Endodermal cell (in vitro differentiated cells): ENCODE data around the gene AUTS2. TPM values are rescaled to one million over a fixed set of nuclear protein-coding genes. Genes with fewer than 3 reads are reported as not detected.
A peak's percentile ranks its signal among the peaks of the same experiment; 100 is the strongest.

Experiments
- DNase-seq: peaks from one replicate; pipeline ENCODE4 v3.0.0-alpha.2; 2017
- H3K27ac ChIP-seq: 2 replicates; pipeline ENCODE4 v1.5.1; 2013; ENCODE audit warnings: mild to moderate bottlenecking, low read depth, low read length, moderate library complexity
- H3K27me3 ChIP-seq: 2 replicates; pipeline ENCODE4 v1.6.1; 2013; ENCODE audit warnings: mild to moderate bottlenecking, low read length, moderate library complexity; ENCODE audit not compliant: insufficient read depth, control insufficient read depth, poor library complexity, severe bottlenecking
- H3K36me3 ChIP-seq: 2 replicates; pipeline ENCODE4 v1.7.0; 2013; ENCODE audit warnings: mild to moderate bottlenecking, low read length, moderate library complexity; ENCODE audit not compliant: control insufficient read depth, insufficient read depth
- H3K4me1 ChIP-seq: one replicate; pipeline ENCODE4 v1.7.0; 2013; ENCODE audit warnings: low read length; ENCODE audit not compliant: control insufficient read depth, insufficient read depth
- H3K4me3 ChIP-seq: 2 replicates; pipeline ENCODE4 v1.5.1; 2013; ENCODE audit warnings: mild to moderate bottlenecking, low read length, moderate library complexity
- H3K9ac ChIP-seq: 2 replicates; pipeline ENCODE4 v1.6.1; 2013; ENCODE audit warnings: mild to moderate bottlenecking, low read length, moderate library complexity; ENCODE audit not compliant: poor library complexity, severe bottlenecking; ENCODE audit errors: extremely low read depth
- H3K9me3 ChIP-seq: 2 replicates; pipeline ENCODE4 v1.6.1; 2013; ENCODE audit warnings: mild to moderate bottlenecking, low read length, moderate library complexity; ENCODE audit not compliant: control insufficient read depth
- H3K27ac Mint-ChIP-seq: 2 replicates; pipeline ENCODE4 v1.8.0; 2020; ENCODE audit warnings: mixed read lengths
- H3K27me3 Mint-ChIP-seq: 2 replicates; pipeline ENCODE4 v1.8.0; 2021; ENCODE audit warnings: mild to moderate bottlenecking, mixed read lengths; ENCODE audit not compliant: insufficient read depth
- H3K36me3 Mint-ChIP-seq: 2 replicates; pipeline ENCODE4 v1.8.0; 2020; ENCODE audit warnings: low read depth, mixed read lengths
- H3K4me1 Mint-ChIP-seq: 2 replicates; pipeline ENCODE4 v1.8.0; 2020; ENCODE audit warnings: mixed read lengths
- H3K4me3 Mint-ChIP-seq: 2 replicates; pipeline ENCODE4 v1.8.0; 2020; ENCODE audit warnings: mild to moderate bottlenecking, moderate library complexity, mixed read lengths
- H3K9me3 Mint-ChIP-seq: 2 replicates; pipeline ENCODE4 v1.8.0; 2020; ENCODE audit warnings: mild to moderate bottlenecking, mixed read lengths
- CTCF ChIP-seq: fragments of 200-600 bp; sonication (generic); conservative IDR thresholded peaks from 2 replicates; pipeline ENCODE4 v1.5.0; 2021; ENCODE audit warnings: antibody characterized with exemption, mild to moderate bottlenecking
- WGBS, 2 experiments: methylation state at CpG; one replicate each; pipeline versions ENCODE4 v1.1.5 to v1.1.7; 2013; ENCODE audit warnings: missing lambda C conversion rate in 2 of 2, mixed read lengths in 1 of 2; ENCODE audit not compliant: insufficient coverage in 1 of 2, insufficient read length in 1 of 2; 5-methylcytosine and 5-hydroxymethylcytosine counted together
- total RNA-seq, 2 donors: library from RNA; stranded (reverse); fragmentation: NEBNext Ultra II Directional in 1 of 2; extraction: Animal tissue kit (Norgen Biotek cat#: 25700) in 1 of 2; gene quantifications; 2 replicates in 1 of 2; 3 replicates in 1 of 2; pipeline ENCODE4 v1.2.1, GENCODE V29; 2021

The AUTS2 gene
- total RNA-seq, 2 donors from 2014 or later, result 76.8 to 106 TPM

GRCh38 chr7:70739646-70740210 lies 1141.5 kb downstream of the AUTS2 start:
- Histone ChIP-seq H3K36me3 (peaks cover 36% of the 10 kb centered on the region), H3K27me3 (no peaks in the 10 kb centered on the region), H3K4me3 (no peak overlapping the region), H3K9ac (no peak overlapping the region), H3K9me3 (no peaks in the 10 kb centered on the region), H3K4me1 (no peaks in the 10 kb centered on the region), H3K27ac (peak overlapping the region; percentile 20)
- Mint-ChIP-seq H3K36me3 (peaks cover 18% of the 10 kb centered on the region), H3K27me3 (no peaks in the 10 kb centered on the region), H3K9me3 (no peaks in the 10 kb centered on the region), H3K27ac (no peak overlapping the region), H3K4me1 (peaks cover 16% of the 10 kb centered on the region), H3K4me3 (no peak overlapping the region)
- no peak for DNase-seq
- TF ChIP-seq CTCF, result no peak
- WGBS, 2 experiments, result 87 to 88% methylated on average over 6 to 7 of the region's 7 CpGs

DNA sequence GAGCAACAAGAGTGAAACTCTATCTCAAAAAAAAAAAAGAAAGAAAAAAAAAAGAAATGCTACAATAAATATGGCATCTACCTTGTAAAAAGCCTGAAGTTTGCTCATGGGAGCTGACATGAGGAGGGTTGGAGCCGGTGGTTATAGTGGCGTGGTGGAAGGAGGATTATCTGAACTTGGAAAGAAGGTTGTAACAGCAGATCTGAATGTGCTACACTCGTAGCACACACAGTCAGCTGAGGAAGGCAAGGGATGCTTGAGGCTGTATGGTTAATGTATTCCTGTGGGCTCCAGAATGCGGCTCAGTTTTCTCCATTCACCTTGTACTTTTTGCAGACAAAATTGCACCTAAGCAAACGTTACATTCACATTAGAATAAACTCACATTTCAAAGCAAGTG lies 1143.4 kb downstream of the AUTS2 start:
- no peak overlapping the region for H3K4me3 Mint-ChIP-seq
- H3K27ac ChIP-seq, result no peak overlapping the region
- no peak overlapping the region for H3K27ac Mint-ChIP-seq

GRCh38 chr7:70743531-70744325 lies 1145.5 kb downstream of the AUTS2 start:
- Histone ChIP-seq H3K27ac (peak overlapping the region; percentile 21), H3K4me1 (no peaks in the 10 kb centered on the region), H3K9me3 (no peaks in the 10 kb centered on the region), H3K4me3 (no peak overlapping the region), H3K36me3 (peaks cover 26% of the 10 kb centered on the region), H3K9ac (no peak overlapping the region), H3K27me3 (peaks cover 9% of the 10 kb centered on the region)
- Mint-ChIP-seq H3K4me3 (no peak overlapping the region), H3K9me3 (no peaks in the 10 kb centered on the region), H3K27ac (no peak overlapping the region), H3K27me3 (peaks cover 6% of the 10 kb centered on the region), H3K4me1 (peaks cover 3% of the 10 kb centered on the region), H3K36me3 (peaks cover 21% of the 10 kb centered on the region)
- TF ChIP-seq CTCF, result no peak
- 91 to 94% methylated on average over 8 to 9 of the region's 9 CpGs for WGBS, 2 experiments
- no peak for DNase-seq

More for the DNA sequence above, 1143.4 kb downstream of the AUTS2 start:
- no peak for DNase-seq
- Mint-ChIP-seq H3K4me1 (peaks cover 15% of the 10 kb centered on the region), H3K27me3 (no peaks in the 10 kb centered on the region), H3K9me3 (no peaks in the 10 kb centered on the region), H3K36me3 (peaks cover 24% of the 10 kb centered on the region)
- Histone ChIP-seq H3K36me3 (peaks cover 31% of the 10 kb centered on the region), H3K4me3 (no peak overlapping the region), H3K4me1 (no peaks in the 10 kb centered on the region), H3K9ac (no peak overlapping the region), H3K27me3 (no peaks in the 10 kb centered on the region), H3K9me3 (no peaks in the 10 kb centered on the region)
- 96 to 100% methylated on average over 3 to 5 of the region's 5 CpGs for WGBS, 2 experiments
- TF ChIP-seq CTCF, result no peak
